ENCODE results near the gene FMC1.
"Not testable (repeated sequence)": the region's sequence is repeated elsewhere in the genome, so short reads cannot be mapped to it uniquely, and the experiment has no call there.

The FMC1 gene

GRCh38 chr7:139345042-139345441 is 3.9 kb downstream of the FMC1 start:
- DNase-seq (no peak), ATAC-seq (ENCODE audit: insufficient read depth, low read depth) (no peak)
- Histone ChIP-seq H3K9ac (ENCODE audit: low read depth, low read length) (no peak overlapping the region), H3K4me2 (ENCODE audit: insufficient read depth, low read length) (no peak overlapping the region), H3K4me3 (ENCODE audit: low read depth in 1 of 2, low read length in 2 of 2) (no peak overlapping the region), H3K4me1 (ENCODE audit: insufficient read depth, low read length) (peaks cover 13% of the 10 kb centered on the region), H4K20me1 (ENCODE audit: insufficient read depth, low read length) (no peaks in the 10 kb centered on the region), H3K79me2 (ENCODE audit: insufficient read depth, low read length) (peaks cover 36% of the 10 kb centered on the region), H3K27ac (ENCODE audit: low read length) (no peak overlapping the region), H2AFZ (ENCODE audit: low read depth, low read length) (no peak overlapping the region), H3K27me3 (ENCODE audit: insufficient read depth, low read length, poor library complexity) (no peaks in the 10 kb centered on the region), H3K36me3 (ENCODE audit: insufficient read depth, low read length) (peaks cover 24% of the 10 kb centered on the region), H3K9me3 (ENCODE audit: insufficient read depth, low read length, severe bottlenecking) (no peaks in the 10 kb centered on the region)
- TF ChIP-seq CTCF (IDR thresholded peaks at IDR 0.05; ENCODE audit: borderline replicate concordance, extremely low read depth, low read length, poor library complexity, severe bottlenecking) = no peak
- TF ChIP-seq EZH2 (IDR thresholded peaks at IDR 0.05; ENCODE audit: borderline replicate concordance, low read depth, low read length, severe bottlenecking) = no peak

DNA sequence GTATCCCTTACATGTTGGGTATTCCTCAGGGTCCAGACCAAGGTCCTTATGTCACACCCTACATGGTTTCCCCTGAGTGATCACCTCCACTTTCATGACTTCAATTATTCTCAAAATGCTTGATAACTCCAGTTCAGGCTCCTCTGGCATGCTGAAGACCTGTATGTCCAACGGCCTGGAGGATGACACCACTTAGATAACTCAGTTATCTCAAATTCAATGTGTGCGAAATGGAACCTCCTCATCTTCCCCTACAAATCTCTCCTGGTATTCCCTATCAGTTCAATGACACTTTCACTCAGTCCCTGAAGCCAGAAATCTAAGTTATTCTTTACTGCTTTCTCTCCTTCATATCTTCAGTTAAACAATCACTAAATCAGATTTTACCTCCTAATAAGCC is 9.9 kb downstream of the FMC1 start:
- Histone ChIP-seq H3K79me2 (ENCODE audit: insufficient read depth, low read length) (no peaks in the 10 kb centered on the region), H3K36me3 (ENCODE audit: insufficient read depth, low read length) (peaks cover 14% of the 10 kb centered on the region), H3K4me3 (ENCODE audit: low read depth in 1 of 2, low read length in 2 of 2) (no peak overlapping the region), H3K9me3 (ENCODE audit: insufficient read depth, low read length, severe bottlenecking) (no peaks in the 10 kb centered on the region), H4K20me1 (ENCODE audit: insufficient read depth, low read length) (no peaks in the 10 kb centered on the region), H3K27me3 (ENCODE audit: insufficient read depth, low read length, poor library complexity) (no peaks in the 10 kb centered on the region), H3K4me1 (ENCODE audit: insufficient read depth, low read length) (no peaks in the 10 kb centered on the region), H2AFZ (ENCODE audit: low read depth, low read length) (no peak overlapping the region), H3K27ac (ENCODE audit: low read length) (no peak overlapping the region), H3K9ac (ENCODE audit: low read depth, low read length) (no peak overlapping the region), H3K4me2 (ENCODE audit: insufficient read depth, low read length) (no peak overlapping the region)
- TF ChIP-seq EZH2 (IDR thresholded peaks at IDR 0.05; ENCODE audit: borderline replicate concordance, low read depth, low read length, severe bottlenecking) (no peak), CTCF (IDR thresholded peaks at IDR 0.05; ENCODE audit: borderline replicate concordance, extremely low read depth, low read length, poor library complexity, severe bottlenecking) (no peak)
- DNase-seq (no peak), ATAC-seq (ENCODE audit: insufficient read depth, low read depth) (no peak)

DNA sequence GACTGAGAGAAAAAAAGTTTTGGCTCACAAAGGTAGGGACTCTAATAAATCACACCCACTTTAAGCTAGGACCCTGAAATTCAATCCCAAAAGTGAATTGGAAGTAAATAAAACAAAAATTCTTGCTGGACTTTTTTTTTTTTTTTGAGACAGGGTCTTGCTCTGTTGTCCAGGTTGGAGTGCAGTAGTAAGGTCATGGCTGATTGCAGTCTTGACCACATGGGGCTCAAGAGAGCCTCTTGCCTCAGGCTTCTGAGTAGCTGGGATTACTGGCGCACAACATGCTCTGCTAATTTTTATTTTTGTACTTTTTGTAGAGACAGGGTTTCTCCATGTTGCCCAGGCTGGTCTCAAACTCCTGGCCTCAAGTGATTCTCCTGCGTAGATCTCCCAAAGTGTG is 13.6 kb downstream of the FMC1 start:
- Histone ChIP-seq H3K36me3 (ENCODE audit: insufficient read depth, low read length) (no peaks in the 10 kb centered on the region; the same call in none of the 2 replicates), H3K9me3 (ENCODE audit: insufficient read depth, low read length, severe bottlenecking) (no peaks in the 10 kb centered on the region), H3K4me2 (ENCODE audit: insufficient read depth, low read length) (no peak overlapping the region), H3K79me2 (ENCODE audit: insufficient read depth, low read length) (peaks cover 18% of the 10 kb centered on the region), H3K27ac (ENCODE audit: low read length) (no peak overlapping the region), H3K9ac (ENCODE audit: low read depth, low read length) (no peak overlapping the region), H4K20me1 (ENCODE audit: insufficient read depth, low read length) (no peaks in the 10 kb centered on the region), H2AFZ (ENCODE audit: low read depth, low read length) (no peak overlapping the region), H3K27me3 (ENCODE audit: insufficient read depth, low read length, poor library complexity) (no peaks in the 10 kb centered on the region), H3K4me1 (ENCODE audit: insufficient read depth, low read length) (peaks cover 7% of the 10 kb centered on the region), H3K4me3 (ENCODE audit: low read depth in 1 of 2, low read length in 2 of 2) (no peak overlapping the region)
- DNase-seq = no peak
- no peak for ATAC-seq (ENCODE audit: insufficient read depth, low read depth)
- TF ChIP-seq EZH2 (IDR thresholded peaks at IDR 0.05; ENCODE audit: borderline replicate concordance, low read depth, low read length, severe bottlenecking) = no peak
- no peak for TF ChIP-seq CTCF (IDR thresholded peaks at IDR 0.05; ENCODE audit: borderline replicate concordance, extremely low read depth, low read length, poor library complexity, severe bottlenecking)

- no peak for DNase-seq
- Histone ChIP-seq H3K4me1 (ENCODE audit: insufficient read depth, low read length) (peaks cover 7% of the 10 kb centered on the region), H3K4me3 (ENCODE audit: low read depth in 1 of 2, low read length in 2 of 2) (no peak overlapping the region), H3K9me3 (ENCODE audit: insufficient read depth, low read length, severe bottlenecking) (no peaks in the 10 kb centered on the region), H3K9ac (ENCODE audit: low read depth, low read length) (no peak overlapping the region), H3K27me3 (ENCODE audit: insufficient read depth, low read length, poor library complexity) (no peaks in the 10 kb centered on the region), H2AFZ (ENCODE audit: low read depth, low read length) (no peak overlapping the region), H4K20me1 (ENCODE audit: insufficient read depth, low read length) (no peaks in the 10 kb centered on the region), H3K4me2 (ENCODE audit: insufficient read depth, low read length) (no peak overlapping the region), H3K79me2 (ENCODE audit: insufficient read depth, low read length) (peaks cover 23% of the 10 kb centered on the region), H3K36me3 (ENCODE audit: insufficient read depth, low read length) (no peaks in the 10 kb centered on the region; the same call in none of the 2 replicates), H3K27ac (ENCODE audit: low read length) (no peak overlapping the region)
- no peak for ATAC-seq (ENCODE audit: insufficient read depth, low read depth)
- TF ChIP-seq CTCF (IDR thresholded peaks at IDR 0.05; ENCODE audit: borderline replicate concordance, extremely low read depth, low read length, poor library complexity, severe bottlenecking) = no peak
- TF ChIP-seq EZH2 (IDR thresholded peaks at IDR 0.05; ENCODE audit: borderline replicate concordance, low read depth, low read length, severe bottlenecking) = no peak
Observed at GRCh38 chr7:139355320-139355719, 14.2 kb downstream of the FMC1 start.

DNA sequence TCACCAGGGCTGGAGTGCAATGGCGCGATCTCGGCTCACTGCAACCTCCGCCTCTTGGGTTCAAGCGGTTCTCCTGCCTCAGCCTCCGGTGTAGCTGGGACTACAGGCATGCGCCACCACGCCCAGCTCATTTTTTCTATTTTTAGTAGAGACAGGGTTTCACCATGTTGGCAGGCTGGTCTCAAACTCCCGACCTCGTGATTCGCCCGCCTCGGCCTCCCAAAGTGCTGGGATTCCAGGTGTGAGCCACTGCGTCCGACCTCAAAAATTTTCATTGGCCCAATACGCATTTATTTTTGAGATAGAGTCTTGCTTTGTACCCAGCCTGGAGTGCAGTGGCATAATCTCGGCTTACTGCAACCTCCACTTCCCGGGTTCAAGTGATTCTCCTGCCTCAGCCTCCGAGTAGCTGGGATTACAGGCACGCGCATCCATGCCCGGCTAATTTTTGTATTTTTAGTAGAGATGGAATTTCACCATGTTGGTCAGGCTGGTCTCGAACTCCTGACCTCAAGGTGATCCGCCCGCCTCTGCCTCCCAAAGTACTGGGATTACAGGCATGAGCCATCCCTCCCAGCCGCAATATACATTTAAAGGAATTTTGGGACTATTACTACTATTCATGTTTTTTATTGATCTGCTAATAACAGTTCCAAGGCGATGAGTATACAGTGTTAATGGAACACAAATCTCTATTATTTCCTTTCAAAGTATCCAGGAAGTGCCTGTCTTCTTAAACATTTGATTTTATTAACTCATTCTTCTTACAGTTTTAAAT is 16.8 kb downstream of the FMC1 start:
- not testable (repeated sequence) for DNase-seq; H3K36me3 ChIP-seq (ENCODE audit: insufficient read depth, low read length); H3K9me3 ChIP-seq (ENCODE audit: insufficient read depth, low read length, severe bottlenecking); H3K27me3 ChIP-seq (ENCODE audit: insufficient read depth, low read length, poor library complexity); ATAC-seq (ENCODE audit: insufficient read depth, low read depth)
- Histone ChIP-seq H3K4me2 (ENCODE audit: insufficient read depth, low read length) (peak overlapping the region; percentile 65), H3K79me2 (ENCODE audit: insufficient read depth, low read length) (peaks cover 49% of the 10 kb centered on the region), H3K4me3 (ENCODE audit: low read depth in 1 of 2, low read length in 2 of 2) (peak overlapping the region; percentile 68 to 86), H3K9ac (ENCODE audit: low read depth, low read length) (peak overlapping the region; percentile 89), H3K27ac (ENCODE audit: low read length) (peak overlapping the region; percentile 93), H3K4me1 (ENCODE audit: insufficient read depth, low read length) (peaks cover 28% of the 10 kb centered on the region), H2AFZ (ENCODE audit: low read depth, low read length) (peak overlapping the region; percentile 70), H4K20me1 (ENCODE audit: insufficient read depth, low read length) (peaks cover 24% of the 10 kb centered on the region)
